HTERT RPE-1 (cell line): ENCODE results near the gene ARHGAP24.

Source experiments
- in situ Hi-C: fragments of 300-500 bp; cut with MboI; formaldehyde crosslinking; loops from 4 replicates; pipeline ENCODE4 v1.14.3; 2020; ENCODE audit warnings: low sequenced_read_pairs

ARHGAP24 gene

DNA sequence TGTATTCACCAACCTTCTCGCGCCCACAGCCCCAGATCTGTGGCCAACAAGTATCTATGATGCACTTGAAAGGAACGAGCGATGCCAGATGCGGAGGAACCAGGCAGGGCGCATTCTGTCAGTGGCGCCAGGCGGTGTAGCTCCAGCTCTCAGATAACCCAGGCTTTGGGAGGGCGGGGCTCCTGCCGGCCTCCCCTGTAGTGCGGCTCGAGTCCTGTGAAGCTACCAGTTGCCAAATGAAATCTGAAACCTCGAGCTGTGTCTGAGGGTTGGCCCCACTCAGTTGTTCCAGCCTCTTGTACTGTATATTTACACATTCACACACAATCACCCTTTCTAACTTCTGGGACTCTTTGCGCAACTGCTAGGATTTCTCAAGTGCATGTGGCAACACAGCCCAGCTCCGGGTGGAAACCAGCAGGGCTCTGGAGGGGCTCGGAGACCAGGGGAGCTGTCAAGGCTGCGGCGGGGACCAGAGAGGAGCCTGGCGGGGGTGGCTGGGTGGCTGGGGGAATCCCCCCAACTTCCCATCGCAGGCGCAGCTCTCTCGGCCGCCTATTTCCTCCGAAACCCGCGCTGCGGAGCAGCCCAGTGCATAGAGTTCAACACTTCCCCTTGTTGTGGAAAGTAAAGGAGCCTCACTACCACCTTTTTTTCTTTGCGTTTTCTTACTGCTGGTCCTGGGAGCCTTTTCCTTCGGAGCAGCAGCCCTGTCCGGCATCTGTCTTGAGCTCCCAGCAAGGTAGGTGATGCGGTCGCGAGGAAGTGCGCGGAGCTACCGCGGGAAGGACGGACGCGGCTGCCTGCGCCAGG, at the start of gene ARHGAP24:
Gene ARHGAP24, plus strand, starts transcription at position 333 of the 813 bp plus-strand sequence.
- in situ Hi-C loops, result no loop called here

DNA sequence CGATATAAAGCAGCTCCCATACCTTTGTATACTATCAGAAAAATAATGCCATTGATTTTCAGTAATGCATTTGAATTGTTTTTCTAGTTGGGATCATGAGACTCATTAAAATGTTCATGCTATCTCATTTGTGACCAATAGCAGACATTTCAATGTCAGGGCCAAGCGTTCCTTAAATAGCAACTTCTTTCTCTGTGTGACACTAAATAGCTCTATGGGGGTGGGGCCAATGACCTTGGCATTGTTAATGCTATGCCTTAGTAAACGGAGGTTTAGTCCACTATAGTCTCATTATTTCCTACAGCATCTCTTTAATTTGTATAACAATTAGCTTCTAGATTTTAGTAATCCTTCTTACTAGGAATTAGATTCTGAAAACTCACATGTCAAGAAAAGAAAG, 48.6 kb upstream of the ARHGAP24 start:
- in situ Hi-C loops, result no loop called here

DNA sequence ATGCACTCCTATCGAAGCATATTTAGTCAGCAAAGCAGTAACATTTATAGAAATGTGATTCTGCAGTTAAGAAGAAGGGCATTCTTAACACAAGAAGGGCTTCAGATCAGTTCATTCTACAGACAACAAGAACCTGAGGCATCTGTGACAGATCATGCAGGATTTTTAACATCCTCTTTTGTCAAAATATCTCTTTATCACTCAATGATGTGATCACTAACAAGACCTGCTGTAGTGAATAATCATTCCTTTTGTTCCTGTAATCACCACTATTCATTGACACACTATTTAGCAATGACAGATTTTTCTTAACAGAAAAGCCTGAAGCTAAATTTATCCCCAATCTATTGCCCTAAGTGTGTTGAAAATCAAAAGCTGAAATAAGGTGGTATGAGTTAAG, 47.8 kb upstream of the ARHGAP24 start:
- in situ Hi-C loops, result no loop called here

DNA sequence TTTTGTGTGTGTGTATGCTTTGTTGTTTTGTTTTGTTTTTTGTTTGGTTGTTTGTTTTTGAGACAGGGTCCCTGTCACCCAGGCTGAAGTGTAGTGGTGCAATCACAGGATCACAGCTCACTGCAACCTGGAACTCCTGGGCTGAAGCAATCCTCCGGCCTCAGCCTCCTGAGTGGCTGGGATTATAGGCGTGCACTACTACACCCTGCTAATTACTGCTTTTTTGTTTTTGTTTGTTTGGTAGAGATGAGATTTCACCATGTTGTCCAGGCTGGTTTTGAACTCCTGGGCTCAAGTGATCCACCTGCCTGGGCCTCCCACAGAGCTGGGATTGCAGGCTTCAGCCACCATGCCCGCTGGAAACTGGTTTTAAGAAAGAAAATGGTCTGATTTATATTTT, 44.7 kb upstream of the ARHGAP24 start:
- in situ Hi-C loops, result no loop called here

DNA sequence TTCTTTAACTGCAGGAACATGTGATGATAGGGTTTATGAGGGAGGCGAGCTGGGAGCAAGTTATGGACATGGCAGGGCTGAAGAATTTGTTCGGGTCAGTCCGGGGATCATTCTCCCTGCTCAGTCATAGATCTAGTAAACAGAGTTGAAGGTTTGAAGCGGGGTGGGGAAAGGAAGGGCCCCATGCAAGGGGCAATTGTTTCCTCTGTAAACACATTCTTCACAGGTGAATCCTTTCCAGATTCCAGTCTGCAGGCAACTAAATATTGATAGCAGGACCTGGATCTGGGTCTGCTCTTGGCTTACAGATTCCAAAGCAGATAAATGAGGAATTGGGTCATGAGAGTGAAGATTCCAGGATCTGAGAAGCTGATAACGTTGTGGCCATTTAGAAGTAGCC, 44.3 kb upstream of the ARHGAP24 start:
- in situ Hi-C loops, result no loop called here

DNA sequence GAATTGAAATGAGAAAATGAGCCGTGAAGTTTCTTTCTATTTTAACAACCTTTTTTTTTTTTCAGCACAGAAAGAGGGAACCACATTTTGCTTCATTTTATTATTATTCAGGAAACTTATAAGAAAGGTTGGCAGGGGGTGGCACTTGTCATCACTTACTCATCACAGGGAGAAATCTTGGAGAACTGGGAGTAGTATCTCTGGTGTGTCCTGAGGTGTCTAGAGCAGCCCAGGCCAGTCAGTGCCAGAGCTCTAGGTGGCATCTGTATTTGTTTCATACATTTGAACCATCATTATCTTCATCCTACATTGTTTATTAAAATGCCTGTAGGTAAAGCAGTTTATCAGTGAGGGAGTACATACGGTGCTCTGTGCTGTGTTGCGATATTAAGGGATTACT, 43.8 kb upstream of the ARHGAP24 start:
- in situ Hi-C loops, result no loop called here

DNA sequence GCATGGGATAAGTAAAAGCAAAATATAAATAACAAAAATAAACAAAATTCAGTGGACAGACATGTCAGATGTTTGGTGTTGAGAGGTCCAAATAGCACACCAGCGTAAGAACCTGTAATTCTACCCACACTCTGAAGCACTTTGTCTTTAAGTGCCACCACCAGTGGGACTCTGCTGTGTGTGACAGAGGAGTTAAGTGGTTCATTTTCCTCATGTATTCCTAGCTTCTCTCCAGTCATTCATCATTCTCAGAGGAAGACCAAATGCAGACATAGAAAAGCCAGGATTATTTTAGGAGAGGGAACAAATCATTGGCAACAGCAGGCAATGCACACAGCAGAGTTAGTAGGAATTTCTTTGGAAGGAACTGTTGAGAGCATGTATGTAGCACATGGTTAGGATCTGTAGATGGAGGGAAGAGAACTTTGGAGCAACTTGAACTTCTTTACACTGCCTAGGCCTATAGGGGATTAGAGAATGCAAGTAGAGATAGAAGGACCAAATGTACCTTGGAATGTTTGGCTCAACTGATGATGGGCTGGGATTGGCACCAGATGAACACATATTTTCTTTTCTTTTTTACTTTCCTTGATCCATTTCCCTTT, 43.0 kb upstream of the ARHGAP24 start:
- in situ Hi-C loops, result no loop called here

DNA sequence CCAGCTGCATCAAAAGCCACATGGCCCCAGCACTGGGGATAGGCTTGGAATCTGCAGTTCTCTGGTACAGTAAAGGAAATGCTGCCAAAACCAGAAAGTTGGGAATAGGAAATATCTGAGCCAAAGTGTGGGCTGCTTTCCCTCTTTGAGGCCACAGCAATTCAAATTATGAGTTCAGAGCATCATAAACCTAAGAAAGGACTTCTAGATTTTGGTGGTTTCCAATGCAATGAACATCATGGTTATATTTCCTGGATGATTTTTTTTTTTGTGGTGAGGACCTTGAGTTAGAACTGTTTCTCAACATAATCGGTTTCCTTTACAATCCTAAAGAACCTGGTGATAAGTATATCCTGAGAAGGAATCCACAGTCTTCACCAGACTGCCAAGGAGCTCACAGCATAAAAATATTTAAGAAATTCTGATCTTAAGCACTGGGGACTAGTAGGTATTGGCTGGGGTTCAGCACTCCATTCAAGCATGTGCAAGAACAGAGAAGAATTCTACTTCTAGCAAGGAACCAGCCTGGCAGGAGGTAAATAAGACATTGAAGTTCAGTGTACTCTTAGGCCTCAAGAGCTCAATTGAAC, 29.8 kb upstream of the ARHGAP24 start:
- in situ Hi-C loops, result no loop called here

DNA sequence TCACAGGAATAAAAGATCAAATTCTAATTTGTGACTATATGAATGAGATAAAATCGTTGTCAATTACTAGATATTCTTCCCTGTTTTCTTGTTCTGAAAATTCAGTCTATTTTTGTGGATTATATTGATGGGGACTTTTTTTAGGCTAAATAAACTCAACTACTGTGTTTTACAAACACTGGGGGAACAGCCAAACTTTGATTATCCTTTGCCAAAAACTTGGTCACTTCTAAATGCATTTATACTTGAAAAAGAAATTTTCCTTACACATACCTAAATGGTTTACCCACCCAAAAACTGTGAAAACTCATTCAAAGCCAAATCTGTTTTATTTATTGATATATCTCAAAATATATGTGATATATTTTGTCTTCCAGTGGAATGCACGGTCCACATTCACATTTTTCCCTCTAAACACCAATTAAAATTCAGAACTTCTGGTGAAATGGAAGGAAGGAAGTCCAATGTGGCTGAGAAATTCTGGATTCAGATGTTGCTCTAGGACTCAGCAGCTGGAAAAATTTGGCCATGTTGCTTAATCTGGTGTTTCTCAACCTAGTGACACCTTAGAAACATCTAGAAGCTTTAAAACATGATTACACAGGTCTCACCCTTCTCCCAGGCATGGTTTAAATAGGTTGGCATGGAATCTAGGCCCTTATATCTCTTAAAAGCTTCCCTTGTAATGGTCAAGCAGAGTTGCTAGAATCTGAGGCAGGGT, 28.6 kb upstream of the ARHGAP24 start:
- in situ Hi-C loops, result no loop called here

DNA sequence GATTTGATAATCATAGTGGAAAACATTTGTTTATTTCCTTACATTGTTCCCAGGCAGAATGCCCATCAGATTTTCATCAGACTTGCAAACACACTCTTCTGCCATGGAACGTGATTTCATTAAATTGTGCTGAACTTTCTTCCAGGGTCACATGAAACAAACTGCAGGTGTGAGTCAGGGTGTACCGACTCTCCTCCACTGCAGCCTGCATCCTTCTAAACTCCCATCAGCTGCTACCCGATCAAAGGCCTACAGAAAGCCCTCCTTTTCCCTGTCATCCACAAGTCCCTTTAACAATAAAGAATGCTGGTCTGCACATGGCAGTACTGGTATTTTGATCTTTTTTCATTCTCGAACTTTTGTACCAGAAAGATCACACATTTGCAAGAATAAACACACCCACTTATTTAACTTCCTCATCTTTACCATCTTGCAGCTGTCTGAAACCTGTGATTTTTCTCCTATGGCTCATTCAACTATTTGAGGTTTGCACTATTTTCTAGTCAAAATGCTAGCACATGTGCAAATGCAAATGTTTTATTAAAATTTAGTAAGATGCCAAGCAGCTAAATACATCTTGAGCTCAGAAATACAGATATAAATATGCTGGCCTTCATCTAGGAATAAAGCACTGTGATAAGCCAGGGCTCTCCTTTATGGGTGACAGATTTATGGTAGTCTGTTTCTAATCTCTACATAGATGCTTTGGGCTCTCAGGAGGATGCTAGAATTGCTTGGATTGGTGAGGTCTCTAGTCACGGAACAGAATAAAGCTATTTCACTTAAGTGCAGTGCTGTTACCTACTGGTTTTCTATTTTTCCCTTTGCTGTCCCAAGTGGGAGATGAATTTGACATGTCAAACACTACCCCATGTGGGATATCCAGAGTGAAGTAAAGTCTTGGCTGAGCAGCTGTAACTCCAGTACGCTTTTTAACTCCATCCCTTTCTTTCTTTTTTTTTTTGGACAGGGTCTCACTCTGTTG, 25.8 kb upstream of the ARHGAP24 start:
- in situ Hi-C loops, result no loop called here

DNA sequence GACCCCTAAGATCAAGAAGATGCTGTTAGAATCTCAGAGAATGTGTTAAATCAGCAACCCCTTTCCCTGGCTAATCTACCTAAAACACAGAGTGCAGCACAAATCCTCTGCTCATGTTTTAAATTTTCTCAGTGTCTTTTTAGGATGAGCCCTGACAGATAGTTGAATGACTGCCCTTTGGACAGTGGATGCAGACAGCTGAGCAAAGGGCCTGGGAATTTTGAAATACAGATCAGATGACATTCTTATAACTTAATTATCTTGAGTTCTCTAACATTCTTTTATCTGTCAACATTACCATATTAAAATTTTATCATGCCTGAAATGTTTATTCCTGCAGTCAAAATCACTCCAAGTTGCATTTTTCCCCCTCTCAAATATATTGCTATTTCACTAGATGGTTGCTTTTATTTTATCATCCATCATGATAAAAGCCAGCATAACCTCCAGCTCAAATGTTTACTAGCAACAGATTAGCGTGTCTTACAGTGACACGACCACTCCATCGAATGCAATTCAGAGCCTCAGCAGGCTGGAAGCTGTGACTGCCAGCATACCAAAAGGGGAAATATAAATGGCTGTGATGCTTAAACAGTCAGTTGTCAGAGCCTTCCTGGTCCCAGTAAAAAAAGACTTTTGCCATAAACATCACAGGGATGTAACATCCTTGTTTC, 22.8 kb upstream of the ARHGAP24 start:
- in situ Hi-C loops, result no loop called here

DNA sequence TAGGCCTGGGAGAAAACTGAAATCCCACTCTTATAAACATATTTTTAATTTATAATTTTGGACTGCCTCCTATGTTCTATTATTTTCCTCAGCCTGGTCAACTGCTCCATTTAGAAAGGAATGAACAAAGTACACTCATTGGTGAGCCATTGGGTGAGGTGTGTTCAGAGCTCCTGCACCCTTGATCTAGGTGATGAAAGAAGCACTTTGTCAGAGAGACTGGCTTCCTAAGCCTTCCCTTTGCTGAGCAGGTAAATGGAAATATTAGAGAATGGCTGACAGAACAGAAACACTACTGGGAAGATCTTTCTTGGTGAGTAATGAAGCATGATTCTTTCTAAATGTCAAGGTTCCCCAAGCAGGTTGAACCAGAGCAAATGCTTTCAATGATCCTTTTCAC, 19.0 kb upstream of the ARHGAP24 start:
- in situ Hi-C loops, result no loop called here

DNA sequence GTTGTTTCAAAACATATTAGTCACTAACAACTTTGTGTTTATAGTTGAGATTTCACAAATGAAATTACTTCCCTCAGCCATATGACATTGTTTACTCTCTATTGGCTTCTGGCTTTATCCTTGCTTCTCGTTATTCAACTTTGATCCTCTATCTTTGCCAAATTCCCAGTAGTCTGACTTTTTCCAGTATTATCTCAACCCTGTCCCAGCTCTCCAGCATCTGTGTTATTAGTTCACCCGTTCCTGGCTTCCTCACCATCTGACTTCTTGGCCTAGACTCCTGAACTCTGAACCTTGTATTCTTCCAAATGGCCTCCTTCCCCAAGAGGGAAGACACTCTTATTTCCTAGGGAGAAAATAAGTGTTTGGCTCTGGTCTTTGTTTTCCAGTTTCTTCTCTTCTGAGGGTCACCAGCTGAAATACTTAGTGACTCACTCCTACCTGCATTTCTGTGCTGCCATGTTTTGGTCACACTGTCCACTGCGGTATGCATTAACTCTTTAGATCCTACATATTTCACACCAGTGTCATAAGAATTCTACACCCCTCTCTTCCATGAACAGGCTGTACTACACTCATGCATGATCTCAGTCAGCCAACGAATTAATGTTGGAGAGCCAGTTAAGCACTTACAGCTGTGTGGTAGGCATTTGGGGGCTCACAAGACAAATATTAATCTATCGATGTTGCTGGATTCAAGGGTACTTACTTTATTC, 17.0 kb upstream of the ARHGAP24 start:
- in situ Hi-C loops, result no loop called here

DNA sequence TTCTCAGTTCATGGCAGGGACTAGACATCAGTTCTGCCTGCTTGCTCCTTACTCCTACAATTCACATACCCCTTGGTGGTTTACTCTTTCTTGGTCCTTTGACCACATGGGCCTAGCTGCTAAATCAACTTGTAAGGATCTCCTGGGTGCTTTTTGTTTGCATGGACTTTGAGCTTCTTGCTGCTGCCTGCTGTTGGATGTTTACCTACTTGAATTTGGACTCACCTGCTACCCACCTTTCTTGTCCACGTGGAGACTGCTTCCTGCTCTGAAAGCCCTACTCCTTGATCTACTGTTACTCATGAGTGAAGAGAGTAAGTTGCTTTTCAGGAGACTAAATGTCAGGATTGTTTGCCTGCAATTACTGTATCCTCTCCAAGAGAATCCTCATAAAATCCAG, 15.2 kb upstream of the ARHGAP24 start:
- in situ Hi-C loops, result no loop called here

DNA sequence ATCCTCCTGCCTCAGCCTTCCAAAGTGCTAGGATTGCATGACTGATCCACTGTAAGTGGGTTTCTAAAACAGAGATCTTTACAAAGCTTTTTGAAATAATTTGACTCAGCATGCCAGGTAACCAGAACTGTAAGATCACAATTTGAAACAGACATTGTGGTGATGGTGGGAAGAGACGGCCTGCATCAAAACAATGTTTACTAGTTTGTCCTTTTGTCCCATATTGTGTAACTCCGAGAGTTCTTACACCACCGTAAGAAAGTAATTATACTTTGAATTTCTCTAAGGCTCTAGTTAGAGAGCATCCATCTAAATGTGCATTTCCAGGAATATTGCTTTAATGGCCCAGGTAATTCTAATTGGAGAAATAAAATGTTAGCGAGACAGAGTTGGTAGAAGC, 594 bp upstream of the ARHGAP24 start:
- in situ Hi-C loops, result no loop called here

DNA sequence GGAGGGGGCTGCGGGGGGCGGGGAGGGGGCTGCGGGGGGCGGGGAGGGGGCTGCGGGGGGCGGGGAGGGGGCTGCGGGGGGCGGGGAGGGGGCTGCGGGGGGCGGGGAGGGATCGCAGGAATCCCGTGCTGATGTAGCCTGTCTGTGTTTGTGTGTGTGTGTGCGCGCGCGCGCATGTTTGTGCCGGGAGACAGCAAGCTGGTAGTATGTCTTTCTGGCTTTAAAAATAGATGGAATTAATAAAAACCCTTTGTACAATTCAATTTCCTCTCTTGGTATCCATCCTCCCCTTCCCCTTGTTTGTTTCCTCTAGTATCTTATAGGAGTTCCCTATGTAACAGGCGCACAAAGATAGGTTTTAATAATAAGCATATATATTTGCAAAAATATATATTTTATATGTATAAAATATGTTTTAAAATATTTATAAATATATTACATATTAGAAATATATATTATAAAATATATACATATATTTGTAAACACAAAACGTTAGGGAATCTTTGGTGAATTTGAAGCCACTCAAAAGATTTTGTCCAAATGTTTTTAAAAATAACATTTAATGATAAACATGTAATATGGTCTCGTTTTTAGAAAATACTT, 782 bp downstream of the ARHGAP24 start:
- in situ Hi-C loops, result no loop called here

DNA sequence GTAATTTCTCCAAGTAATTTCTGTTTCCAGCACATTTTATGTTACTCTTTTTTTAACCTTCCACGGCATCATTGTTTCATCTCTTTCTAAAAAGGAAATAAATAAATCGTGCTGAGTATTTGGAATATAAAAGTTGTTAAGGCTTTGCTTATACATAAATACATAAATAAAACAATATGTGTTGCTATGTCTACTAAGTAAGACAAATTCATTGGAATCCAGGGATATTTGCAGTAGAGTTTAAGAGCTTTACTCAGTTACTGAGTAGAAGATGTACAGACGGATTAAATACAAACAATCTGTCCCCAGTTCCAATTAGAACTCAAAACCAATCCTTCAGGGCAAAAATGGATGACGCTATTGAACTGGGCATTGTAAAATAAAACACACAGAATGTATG, 1.4 kb downstream of the ARHGAP24 start:
- in situ Hi-C loops, result no loop called here

DNA sequence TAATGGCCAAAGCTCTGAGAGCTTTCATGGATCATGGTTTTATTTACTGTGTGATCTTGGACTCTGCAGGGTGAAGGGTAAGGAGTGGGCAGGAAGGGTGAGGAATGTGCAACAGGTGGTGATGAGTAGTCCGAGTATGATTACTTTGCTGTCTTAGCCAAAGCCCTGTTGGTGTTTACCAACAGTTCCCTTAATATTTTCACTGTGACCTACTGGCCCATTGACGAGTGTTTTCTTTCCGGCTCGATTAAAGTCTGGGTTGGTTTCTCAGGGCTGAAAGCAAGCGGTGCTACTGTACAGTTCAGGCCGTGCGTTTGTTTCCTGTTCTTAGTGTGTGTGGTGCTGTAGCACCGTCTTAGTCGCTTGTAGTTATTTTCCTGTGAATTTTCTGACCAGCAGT, 2.6 kb downstream of the ARHGAP24 start:
- in situ Hi-C loops, result no loop called here

DNA sequence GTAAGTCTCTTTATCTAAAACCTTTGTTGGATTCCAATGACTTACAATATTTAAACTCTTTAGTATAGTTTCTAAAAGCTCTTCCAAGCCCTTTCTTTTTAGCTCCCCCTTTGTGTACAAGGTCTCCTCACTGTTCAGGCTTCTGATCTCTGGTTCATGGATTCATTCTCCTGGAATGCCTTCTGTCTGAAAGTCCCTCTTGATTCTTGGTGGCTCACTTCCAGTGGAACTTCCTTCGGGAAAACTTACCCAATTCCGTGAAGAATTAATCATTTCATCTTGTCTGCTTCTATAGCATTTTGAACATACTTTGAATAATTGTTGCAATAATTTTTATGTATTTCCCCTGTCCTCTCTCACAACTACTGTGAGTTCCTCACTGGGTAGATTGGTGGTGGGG, 3.6 kb downstream of the ARHGAP24 start:
- in situ Hi-C loops, result no loop called here
